Stimulated activated effector memory CD8-positive, alpha-beta T cell treated with anti-CD3 and anti-CD28 coated beads, Interleukin-12 subunit alpha, Interleukin-12 subunit beta, amount 100 ng/mL, for 72 hours (primary cell): Measurements from ENCODE around the gene SLC45A2.
"Not testable (repeated sequence)": the region's sequence is repeated elsewhere in the genome, so short reads cannot be mapped to it uniquely, and the experiment has no call there.

ENCODE experiments used
- ATAC-seq: fragments of 150-1000 bp; cut with Tn5 transposase; 2 replicates; pipeline ENCODE4 v1.10.0; 2021
- DNase-seq, 2 donors: peaks; one replicate each; pipeline ENCODE4 v3.0.0; 2021 to 2022; ENCODE audit warnings: low spot score in 2 of 2
- H3K27ac Mint-ChIP-seq: one replicate; pipeline ENCODE4 v1.8.0; 2022; ENCODE audit warnings: mild to moderate bottlenecking, mixed read lengths
- H3K36me3 Mint-ChIP-seq: one replicate; pipeline ENCODE4 v1.8.0; 2022; ENCODE audit warnings: mild to moderate bottlenecking, mixed read lengths
- H3K4me1 Mint-ChIP-seq: one replicate; pipeline ENCODE4 v1.8.0; 2022; ENCODE audit warnings: mixed read lengths
- H3K4me3 Mint-ChIP-seq: one replicate; pipeline ENCODE4 v1.8.0; 2022; ENCODE audit warnings: mild to moderate bottlenecking, mixed read lengths
- H3K9me3 Mint-ChIP-seq: one replicate; pipeline ENCODE4 v1.8.0; 2022; ENCODE audit warnings: mixed read lengths

SLC45A2 gene

DNA sequence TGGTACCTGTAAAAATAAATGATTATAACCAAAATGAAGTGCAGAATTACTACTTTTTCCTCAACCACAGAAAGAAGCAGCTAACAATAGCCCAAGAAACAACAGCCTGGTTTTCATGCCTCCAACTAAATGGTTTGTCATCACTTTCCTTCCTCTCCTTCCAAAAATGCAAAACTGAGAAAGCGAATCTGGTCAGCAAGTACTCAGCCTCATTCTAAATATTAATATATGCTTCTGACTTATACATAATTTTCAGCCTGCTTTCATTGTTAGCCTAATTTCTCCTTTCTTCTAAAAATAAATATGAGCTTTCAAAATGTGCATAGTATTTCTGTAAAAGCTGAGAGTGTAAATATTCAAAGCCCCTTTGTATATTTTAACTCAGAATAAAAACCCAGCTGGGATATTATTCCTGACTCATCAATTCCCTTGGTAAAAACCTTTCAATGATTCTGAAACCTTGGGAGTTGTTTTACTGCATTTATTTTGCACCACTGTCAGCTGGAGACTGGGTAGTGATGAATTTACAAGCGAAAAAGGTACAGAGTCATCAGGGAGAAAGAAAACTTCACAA lies 26.8 kb downstream of the SLC45A2 start:
- Mint-ChIP-seq H3K4me3 (no peak overlapping the region), H3K27ac (no peak overlapping the region), H3K9me3 (no peaks in the 10 kb centered on the region), H3K4me1 (no peaks in the 10 kb centered on the region), H3K36me3 (no peaks in the 10 kb centered on the region)
- ATAC-seq: no peak
- DNase-seq: no peak

DNA sequence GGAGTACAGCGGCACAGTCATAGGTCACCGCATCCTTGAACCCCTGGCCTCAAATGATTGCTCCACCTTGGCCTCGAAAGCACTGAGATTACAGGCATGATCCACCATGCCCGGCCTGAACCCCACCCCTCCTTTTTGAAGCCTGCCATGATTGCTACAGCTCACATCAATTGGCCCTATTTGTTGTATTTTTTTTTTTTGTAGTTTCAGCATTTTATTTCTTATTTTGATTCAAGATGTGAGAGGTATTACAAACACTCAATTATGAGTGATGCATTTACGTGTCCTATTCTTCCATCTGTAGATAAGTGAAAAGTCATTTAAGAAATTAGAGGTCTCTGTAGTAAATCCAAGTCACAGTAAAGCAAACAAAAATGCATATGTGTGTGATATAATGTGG lies 32.3 kb downstream of the SLC45A2 start:
- H3K4me3 Mint-ChIP-seq, H3K36me3 Mint-ChIP-seq, H3K9me3 Mint-ChIP-seq, H3K4me1 Mint-ChIP-seq, ATAC-seq, H3K27ac Mint-ChIP-seq, DNase-seq: not testable (repeated sequence)

DNA sequence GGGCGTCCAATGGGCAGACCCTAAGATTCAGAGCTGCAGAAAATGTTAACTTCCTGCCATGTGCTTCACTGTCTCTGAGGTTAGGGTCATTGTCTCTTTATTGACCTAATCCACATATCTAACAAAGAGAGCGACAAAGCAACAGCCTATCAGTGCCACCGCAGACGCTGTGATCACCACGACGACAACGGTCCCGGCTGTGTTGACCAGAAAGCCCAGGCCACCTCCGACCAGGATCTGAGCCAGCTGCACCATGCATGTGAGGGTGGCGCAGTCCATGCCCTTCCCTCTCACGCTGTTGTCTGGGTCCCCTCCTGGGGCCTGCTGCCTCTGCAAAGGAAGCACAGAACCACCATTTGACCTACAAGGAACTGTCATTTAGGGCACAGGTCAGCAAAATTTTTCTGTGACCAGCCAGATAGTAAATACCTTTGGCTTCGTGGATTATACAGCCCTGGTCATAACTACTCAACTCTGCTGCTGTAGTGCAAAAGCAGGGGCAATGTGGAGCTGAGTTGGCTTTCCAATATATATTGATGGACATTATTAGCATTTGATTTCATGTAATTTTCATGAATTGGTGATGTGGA lies 39.9 kb downstream of the SLC45A2 start:
- ATAC-seq (no peak), DNase-seq (no peak)
- Mint-ChIP-seq H3K36me3 (no peaks in the 10 kb centered on the region), H3K4me1 (no peaks in the 10 kb centered on the region), H3K9me3 (no peaks in the 10 kb centered on the region), H3K4me3 (no peak overlapping the region), H3K27ac (no peak overlapping the region)

DNA sequence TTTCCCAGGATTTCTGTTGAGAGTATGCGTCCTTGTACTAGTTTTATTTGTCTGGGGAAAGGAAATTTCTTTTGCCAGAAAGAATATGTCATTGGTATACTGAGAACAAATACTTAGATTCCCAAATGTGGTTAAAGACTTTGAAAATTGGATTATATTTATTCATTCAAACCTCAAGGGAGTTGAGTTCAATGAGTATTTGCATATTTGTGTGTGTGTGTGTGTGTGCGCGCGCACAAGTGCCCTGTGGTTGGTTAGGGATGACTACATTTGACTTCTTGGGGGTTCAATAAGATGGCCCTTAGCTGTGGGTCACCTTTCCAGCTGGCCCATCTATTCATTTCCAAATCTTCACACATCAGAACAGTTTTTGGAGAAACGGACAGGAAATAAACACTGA lies 43.4 kb downstream of the SLC45A2 start:
- no peak overlapping the region for H3K27ac Mint-ChIP-seq
- H3K4me3 Mint-ChIP-seq: no peak overlapping the region
- no peak for ATAC-seq
- no peaks in the 10 kb centered on the region for H3K36me3 Mint-ChIP-seq
- no peak for DNase-seq
- no peaks in the 10 kb centered on the region for H3K9me3 Mint-ChIP-seq
- H3K4me1 Mint-ChIP-seq: no peaks in the 10 kb centered on the region

DNA sequence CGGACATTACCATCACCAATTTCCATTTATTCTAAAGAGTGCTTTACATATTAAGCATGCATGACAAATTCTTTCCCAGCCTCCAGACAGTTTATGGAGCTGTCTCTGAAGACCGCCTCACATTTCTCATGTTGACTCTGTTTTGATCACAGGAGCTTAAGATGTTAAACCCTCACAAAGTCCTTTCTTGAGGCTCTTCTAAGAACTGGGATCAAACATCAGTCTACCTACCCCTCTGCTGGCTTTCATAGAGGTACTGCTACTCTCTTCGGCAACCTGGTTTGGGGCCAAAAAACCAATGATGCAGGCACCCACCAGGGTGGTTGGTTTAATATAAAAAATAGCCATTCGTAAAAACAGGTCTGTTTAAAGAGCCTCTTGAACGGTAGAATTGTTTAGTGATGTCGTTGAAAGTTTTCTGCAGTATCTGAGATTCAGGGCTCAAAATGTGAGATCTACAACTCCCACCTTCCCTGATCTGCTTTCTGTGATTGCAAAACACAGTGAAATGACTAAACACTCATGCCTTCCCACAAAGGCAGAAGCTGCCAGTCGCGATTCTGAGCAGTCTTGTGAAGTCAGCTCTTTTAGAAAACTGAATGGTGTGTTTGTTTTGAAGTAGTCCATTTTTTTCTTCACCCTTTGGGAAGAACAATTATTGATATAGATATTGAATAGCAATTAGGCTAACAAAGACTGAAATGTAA lies 44.8 kb downstream of the SLC45A2 start:
- no peak overlapping the region for H3K27ac Mint-ChIP-seq

DNA sequence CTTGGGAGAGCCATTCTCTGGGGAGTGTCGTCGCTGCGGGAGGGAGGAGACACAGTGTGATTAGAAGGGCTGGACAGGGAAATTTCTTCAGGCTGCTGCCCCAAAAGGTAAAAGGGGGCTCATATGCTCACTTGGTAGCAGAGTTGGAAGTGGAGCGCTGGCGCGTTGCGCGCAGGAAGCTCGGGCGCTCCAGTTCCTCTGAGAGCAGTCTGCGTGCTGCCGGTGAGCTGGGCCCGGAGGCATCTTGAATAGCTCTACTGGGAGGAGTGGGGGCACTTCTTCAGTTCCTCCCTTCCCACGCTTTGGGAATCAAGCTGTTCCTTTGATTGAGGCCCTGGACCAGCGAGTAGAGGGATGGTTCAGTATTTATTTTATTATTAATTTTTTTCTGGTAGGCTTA lies 45.6 kb downstream of the SLC45A2 start:
- no peak for ATAC-seq
- Mint-ChIP-seq H3K9me3 (no peaks in the 10 kb centered on the region), H3K4me3 (no peak overlapping the region), H3K4me1 (no peaks in the 10 kb centered on the region), H3K27ac (no peak overlapping the region), H3K36me3 (no peaks in the 10 kb centered on the region)
- DNase-seq: no peak

More for the DNA sequence above, 44.8 kb downstream of the SLC45A2 start:
- ATAC-seq: no peak
- DNase-seq: no peak
- no peaks in the 10 kb centered on the region for H3K36me3 Mint-ChIP-seq
- H3K9me3 Mint-ChIP-seq: no peaks in the 10 kb centered on the region
- no peak overlapping the region for H3K4me3 Mint-ChIP-seq
- no peaks in the 10 kb centered on the region for H3K4me1 Mint-ChIP-seq

DNA sequence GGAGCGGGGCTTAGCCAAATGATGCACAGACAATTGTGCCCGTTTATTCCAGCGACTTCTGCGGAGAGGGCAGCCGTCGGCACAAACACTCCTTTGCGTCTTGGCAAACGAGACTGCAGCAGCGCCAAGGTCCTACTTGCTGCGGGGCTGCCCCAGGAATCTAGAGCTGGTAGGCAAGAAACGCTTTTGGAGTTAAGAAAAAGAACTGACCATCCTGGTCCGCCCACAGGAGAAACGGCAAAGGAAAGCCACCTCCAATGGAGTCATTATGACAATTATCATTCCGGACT lies 46.0 kb downstream of the SLC45A2 start:
- Mint-ChIP-seq H3K4me1 (no peaks in the 10 kb centered on the region), H3K4me3 (no peak overlapping the region), H3K27ac (no peak overlapping the region), H3K36me3 (no peaks in the 10 kb centered on the region), H3K9me3 (no peaks in the 10 kb centered on the region)
- DNase-seq: no peak
- no peak for ATAC-seq

DNA sequence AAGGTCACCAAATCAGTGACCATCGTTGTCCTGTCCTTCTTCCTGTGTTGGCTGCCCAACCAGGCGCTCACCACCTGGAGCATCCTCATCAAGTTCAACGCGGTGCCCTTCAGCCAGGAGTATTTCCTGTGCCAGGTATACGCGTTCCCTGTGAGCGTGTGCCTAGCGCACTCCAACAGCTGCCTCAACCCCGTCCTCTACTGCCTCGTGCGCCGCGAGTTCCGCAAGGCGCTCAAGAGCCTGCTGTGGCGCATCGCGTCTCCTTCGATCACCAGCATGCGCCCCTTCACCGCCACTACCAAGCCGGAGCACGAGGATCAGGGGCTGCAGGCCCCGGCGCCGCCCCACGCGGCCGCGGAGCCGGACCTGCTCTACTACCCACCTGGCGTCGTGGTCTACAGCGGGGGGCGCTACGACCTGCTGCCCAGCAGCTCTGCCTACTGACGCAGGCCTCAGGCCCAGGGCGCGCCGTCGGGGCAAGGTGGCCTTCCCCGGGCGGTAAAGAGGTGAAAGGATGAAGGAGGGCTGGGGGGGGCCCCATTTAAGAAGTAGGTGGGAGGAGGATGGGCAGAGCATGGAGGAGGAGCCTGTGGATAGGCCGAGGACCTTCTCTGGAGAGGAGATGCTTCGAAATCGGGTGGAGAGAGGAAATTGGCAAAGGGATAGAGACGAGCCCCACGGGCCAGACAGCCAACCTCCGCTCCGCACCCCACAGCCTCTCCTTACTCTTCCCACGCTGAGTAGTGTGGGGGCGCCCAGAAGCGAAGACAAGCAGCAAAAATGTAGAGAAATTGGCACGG lies 46.6 kb downstream of the SLC45A2 start:
- no peaks in the 10 kb centered on the region for H3K9me3 Mint-ChIP-seq
- no peak for DNase-seq

DNA sequence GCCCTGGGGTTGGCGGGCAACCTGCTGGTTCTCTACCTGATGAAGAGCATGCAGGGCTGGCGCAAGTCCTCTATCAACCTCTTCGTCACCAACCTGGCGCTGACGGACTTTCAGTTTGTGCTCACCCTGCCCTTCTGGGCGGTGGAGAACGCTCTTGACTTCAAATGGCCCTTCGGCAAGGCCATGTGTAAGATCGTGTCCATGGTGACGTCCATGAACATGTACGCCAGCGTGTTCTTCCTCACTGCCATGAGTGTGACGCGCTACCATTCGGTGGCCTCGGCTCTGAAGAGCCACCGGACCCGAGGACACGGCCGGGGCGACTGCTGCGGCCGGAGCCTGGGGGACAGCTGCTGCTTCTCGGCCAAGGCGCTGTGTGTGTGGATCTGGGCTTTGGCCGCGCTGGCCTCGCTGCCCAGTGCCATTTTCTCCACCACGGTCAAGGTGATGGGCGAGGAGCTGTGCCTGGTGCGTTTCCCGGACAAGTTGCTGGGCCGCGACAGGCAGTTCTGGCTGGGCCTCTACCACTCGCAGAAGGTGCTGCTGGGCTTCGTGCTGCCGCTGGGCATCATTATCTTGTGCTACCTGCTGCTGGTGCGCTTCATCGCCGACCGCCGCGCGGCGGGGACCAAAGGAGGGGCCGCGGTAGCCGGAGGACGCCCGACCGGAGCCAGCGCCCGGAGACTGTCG lies 47.3 kb downstream of the SLC45A2 start:
- ATAC-seq (peak; percentile 14), DNase-seq (no peak)
- no peaks in the 10 kb centered on the region for H3K4me1 Mint-ChIP-seq
- H3K27ac Mint-ChIP-seq: no peak overlapping the region
- no peaks in the 10 kb centered on the region for H3K9me3 Mint-ChIP-seq
- no peaks in the 10 kb centered on the region for H3K36me3 Mint-ChIP-seq
- H3K4me3 Mint-ChIP-seq: no peak overlapping the region

More for the DNA sequence above, 46.6 kb downstream of the SLC45A2 start:
- Mint-ChIP-seq H3K4me3 (no peak overlapping the region), H3K4me1 (no peaks in the 10 kb centered on the region), H3K36me3 (no peaks in the 10 kb centered on the region), H3K27ac (no peak overlapping the region)
- ATAC-seq: no peak

DNA sequence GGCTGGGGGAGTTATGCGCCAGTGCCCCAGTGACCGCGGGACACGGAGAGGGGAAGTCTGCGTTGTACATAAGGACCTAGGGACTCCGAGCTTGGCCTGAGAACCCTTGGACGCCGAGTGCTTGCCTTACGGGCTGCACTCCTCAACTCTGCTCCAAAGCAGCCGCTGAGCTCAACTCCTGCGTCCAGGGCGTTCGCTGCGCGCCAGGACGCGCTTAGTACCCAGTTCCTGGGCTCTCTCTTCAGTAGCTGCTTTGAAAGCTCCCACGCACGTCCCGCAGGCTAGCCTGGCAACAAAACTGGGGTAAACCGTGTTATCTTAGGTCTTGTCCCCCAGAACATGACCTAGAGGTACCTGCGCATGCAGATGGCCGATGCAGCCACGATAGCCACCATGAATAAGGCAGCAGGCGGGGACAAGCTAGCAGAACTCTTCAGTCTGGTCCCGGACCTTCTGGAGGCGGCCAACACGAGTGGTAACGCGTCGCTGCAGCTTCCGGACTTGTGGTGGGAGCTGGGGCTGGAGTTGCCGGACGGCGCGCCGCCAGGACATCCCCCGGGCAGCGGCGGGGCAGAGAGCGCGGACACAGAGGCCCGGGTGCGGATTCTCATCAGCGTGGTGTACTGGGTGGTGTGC lies 48.0 kb downstream of the SLC45A2 start, which contains the start of gene RXFP3:
RXFP3 (plus strand) TSS at position 6 of the 636 bp plus-strand sequence; CDS start at position 361, 355 bp downstream.
- Mint-ChIP-seq H3K4me3 (no peak within 1 kb of the TSS), H3K9me3 (no peaks in the 10 kb centered on the region), H3K4me1 (no peaks in the 10 kb centered on the region), H3K27ac (no peak within 1 kb of the TSS), H3K36me3 (no peaks in the 10 kb centered on the region)
- ATAC-seq: no peak
- no peak for DNase-seq

DNA sequence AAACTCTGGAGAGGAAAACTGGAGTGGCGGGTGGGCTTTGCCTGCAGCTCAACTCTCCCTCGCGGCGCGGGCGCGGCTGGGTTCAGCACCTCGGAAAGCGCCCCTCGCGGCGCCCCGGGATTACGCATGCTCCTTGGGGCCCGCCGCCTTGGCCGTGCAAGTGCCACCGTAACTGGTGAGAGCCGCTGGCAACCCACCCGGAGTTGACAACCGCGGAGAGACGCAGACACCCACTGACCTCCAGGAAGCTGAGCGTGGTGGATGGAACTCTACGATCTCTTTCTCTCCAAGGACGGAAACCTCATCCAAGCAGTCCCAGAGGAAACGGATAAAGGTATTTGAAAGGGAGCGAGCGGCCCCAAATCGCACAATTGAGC lies 48.5 kb downstream of the SLC45A2 start:
- peak; percentile 52 for ATAC-seq

DNA sequence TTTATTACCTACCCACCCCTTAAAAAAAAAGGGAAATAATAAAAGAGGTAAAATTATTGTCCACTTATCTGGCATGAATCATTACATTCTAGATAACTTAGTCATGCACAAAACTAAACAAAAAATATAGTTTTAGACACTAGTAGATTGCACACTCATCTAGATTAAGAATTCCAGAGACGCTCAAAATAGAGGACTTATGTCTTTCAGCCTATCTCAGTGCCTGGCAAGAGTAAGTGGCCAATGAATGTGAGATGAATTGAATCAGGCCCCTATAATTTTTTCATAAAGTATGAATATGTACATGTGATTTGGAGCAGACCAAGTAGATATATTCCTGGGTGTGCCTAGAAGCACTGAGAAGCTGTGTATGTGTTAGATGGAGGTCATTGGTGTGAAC lies 50.3 kb downstream of the SLC45A2 start:
- Mint-ChIP-seq H3K4me3 (no peak overlapping the region), H3K27ac (no peak overlapping the region), H3K4me1 (no peaks in the 10 kb centered on the region), H3K36me3 (no peaks in the 10 kb centered on the region), H3K9me3 (no peaks in the 10 kb centered on the region)
- DNase-seq (no peak), ATAC-seq (no peak)

More for the DNA sequence above, 48.5 kb downstream of the SLC45A2 start:
- Mint-ChIP-seq H3K36me3 (no peaks in the 10 kb centered on the region), H3K4me1 (no peaks in the 10 kb centered on the region), H3K9me3 (no peaks in the 10 kb centered on the region), H3K4me3 (no peak overlapping the region), H3K27ac (no peak overlapping the region)
- peak in 1 of 2 donors; percentile 55 for DNase-seq

DNA sequence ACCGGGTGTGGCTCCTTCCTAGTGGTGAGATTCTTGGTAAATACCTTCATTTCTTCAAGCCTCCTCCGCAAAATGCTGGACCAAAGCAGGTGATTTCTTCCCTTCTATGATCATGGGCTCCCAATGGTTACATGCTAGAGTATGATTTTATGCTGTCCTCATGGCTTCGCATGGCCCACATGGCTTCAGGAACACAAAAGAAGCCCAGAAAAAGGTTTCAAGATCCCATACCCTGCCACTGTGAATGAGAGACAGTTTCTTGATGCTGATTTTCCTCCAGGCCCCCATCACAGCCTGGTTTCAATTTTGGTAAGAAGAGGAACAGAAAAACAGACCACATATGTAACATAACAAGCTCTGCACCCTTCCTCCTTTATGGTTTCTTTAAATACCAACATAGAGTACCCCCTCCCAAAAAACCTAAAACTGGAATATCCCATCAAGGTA lies 50.7 kb downstream of the SLC45A2 start:
- H3K9me3 Mint-ChIP-seq: no peaks in the 10 kb centered on the region
- ATAC-seq: no peak

DNA sequence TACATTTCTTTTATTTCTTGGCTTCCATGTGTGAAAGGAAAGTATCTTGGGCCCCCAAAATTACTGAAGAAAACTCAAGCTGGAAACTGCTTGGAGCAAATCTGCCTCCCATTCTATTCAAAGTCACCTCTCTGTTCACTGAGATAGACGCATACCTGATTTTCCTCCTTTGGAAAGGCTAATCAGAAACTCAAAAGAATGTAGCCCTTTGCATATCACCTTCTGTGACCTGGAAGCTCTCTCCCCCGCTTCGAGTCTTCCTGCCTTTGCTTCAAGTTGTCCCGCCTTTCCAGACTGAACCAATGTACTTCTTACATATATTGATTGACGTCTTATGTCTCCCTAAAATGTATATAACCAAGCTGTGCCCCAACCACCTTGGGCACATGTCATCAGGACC lies 53.4 kb downstream of the SLC45A2 start:
- no peaks in the 10 kb centered on the region for H3K4me1 Mint-ChIP-seq
- H3K4me3 Mint-ChIP-seq: no peak overlapping the region
- H3K27ac Mint-ChIP-seq: no peak overlapping the region
- H3K36me3 Mint-ChIP-seq: no peaks in the 10 kb centered on the region
- ATAC-seq (no peak), DNase-seq (no peak)
- H3K9me3 Mint-ChIP-seq: no peaks in the 10 kb centered on the region

More for the DNA sequence above, 50.7 kb downstream of the SLC45A2 start:
- Mint-ChIP-seq H3K4me3 (no peak overlapping the region), H3K4me1 (no peaks in the 10 kb centered on the region), H3K27ac (no peak overlapping the region), H3K36me3 (no peaks in the 10 kb centered on the region)
- no peak for DNase-seq
